Breast epithelium (tissue), 4 donors: ENCODE results near the gene NDUFS1. TPM values are rescaled to one million over a fixed set of nuclear protein-coding genes. Genes with fewer than 3 reads are reported as not detected.
"Not testable (repeated sequence)": the region's sequence is repeated elsewhere in the genome, so short reads cannot be mapped to it uniquely, and the experiment has no call there.

Experiments
- DNase-seq, 2 donors: peaks; one replicate each; pipeline ENCODE4 v3.0.0-alpha.2; 2019; ENCODE audit warnings: low spot score in 2 of 2
- H3K27ac ChIP-seq, 2 donors: fragments of 200-600 bp; sonication (generic) in 1 of 2; one replicate each; pipeline ENCODE4 v1.5.1; 2016 to 2019; ENCODE audit warnings: mild to moderate bottlenecking in 1 of 2
- H3K27me3 ChIP-seq, 2 donors: fragments of 200-600 bp; sonication (generic) in 1 of 2; one replicate each; pipeline versions ENCODE4 v1.5.1 to v1.6.0; 2017 to 2019; ENCODE audit warnings: control low read depth in 1 of 2, mild to moderate bottlenecking in 1 of 2
- H3K36me3 ChIP-seq: fragments of 200-600 bp; one replicate; pipeline ENCODE4 v1.5.1; 2019
- H3K4me1 ChIP-seq, 2 donors: fragments of 200-600 bp; sonication (generic); one replicate each; pipeline ENCODE4 v1.5.1; 2016 to 2019; ENCODE audit warnings: control low read depth in 1 of 2
- H3K4me3 ChIP-seq, 3 donors: fragments of 200-600 bp; sonication (generic); 1 replicate in 2 of 3; 2 replicates in 1 of 3; pipeline ENCODE4 v1.5.1; 2016 to 2019; ENCODE audit warnings: mild to moderate bottlenecking in 3 of 3, moderate library complexity in 2 of 3
- H3K9me3 ChIP-seq, 2 donors: fragments of 200-600 bp; sonication (generic) in 1 of 2; one replicate each; pipeline ENCODE4 v1.5.1; 2016 to 2019; ENCODE audit warnings: control low read depth in 1 of 2
- POLR2A ChIP-seq: fragments of 450-650 bp; IDR thresholded peaks from one replicate; pipeline ENCODE4 v1.6.1; 2016; ENCODE audit warnings: antibody characterized with exemption, mild to moderate bottlenecking, moderate library complexity
- POLR2AphosphoS5 ChIP-seq, 3 donors: sonication (generic); formaldehyde crosslinking; IDR thresholded peaks; one replicate each; pipeline ENCODE4 v1.6.1; 2017; ENCODE audit warnings: antibody characterized with exemption in 3 of 3
- intact Hi-C: fragments of 100-400 bp; cut with DNase I; formaldehyde crosslinking; loops from one replicate; pipeline ENCODE4 v1.15.1; 2023; ENCODE audit warnings: low total_unique reads
- total RNA-seq, 3 donors: library from RNA; depleted of rRNA; stranded (reverse); fragments of >200 nt; gene quantifications; one replicate each; pipeline ENCODE4 v1.1.0, GENCODE V29; 2016
- TF ChIP-seq, protein P1 (sequence below), 3 donors: fragments of 450-650 bp; IDR thresholded peaks; one replicate each; pipeline ENCODE4 v1.5.1; 2016 to 2017; ENCODE audit warnings: antibody characterized with exemption in 3 of 3, mild to moderate bottlenecking in 3 of 3, moderate library complexity in 3 of 3

NDUFS1 gene
- total RNA-seq, 3 donors from 2014 or later = 55.1 to 78.4 (median 61.0) TPM

GRCh38 chr2:206143451-206143850 is 15.8 kb downstream of the NDUFS1 start:
- H3K27me3 ChIP-seq = no peaks in the 10 kb centered on the region
- intact Hi-C loops = no loop called here
- H3K9me3 ChIP-seq = no peaks in the 10 kb centered on the region
- no peak overlapping the region for H3K27ac ChIP-seq
- no peak for TF ChIP-seq POLR2A
- no peak for TF ChIP-seq POLR2AphosphoS5 (IDR thresholded peaks at IDR 0.05)
- TF ChIP-seq, protein P1, sequence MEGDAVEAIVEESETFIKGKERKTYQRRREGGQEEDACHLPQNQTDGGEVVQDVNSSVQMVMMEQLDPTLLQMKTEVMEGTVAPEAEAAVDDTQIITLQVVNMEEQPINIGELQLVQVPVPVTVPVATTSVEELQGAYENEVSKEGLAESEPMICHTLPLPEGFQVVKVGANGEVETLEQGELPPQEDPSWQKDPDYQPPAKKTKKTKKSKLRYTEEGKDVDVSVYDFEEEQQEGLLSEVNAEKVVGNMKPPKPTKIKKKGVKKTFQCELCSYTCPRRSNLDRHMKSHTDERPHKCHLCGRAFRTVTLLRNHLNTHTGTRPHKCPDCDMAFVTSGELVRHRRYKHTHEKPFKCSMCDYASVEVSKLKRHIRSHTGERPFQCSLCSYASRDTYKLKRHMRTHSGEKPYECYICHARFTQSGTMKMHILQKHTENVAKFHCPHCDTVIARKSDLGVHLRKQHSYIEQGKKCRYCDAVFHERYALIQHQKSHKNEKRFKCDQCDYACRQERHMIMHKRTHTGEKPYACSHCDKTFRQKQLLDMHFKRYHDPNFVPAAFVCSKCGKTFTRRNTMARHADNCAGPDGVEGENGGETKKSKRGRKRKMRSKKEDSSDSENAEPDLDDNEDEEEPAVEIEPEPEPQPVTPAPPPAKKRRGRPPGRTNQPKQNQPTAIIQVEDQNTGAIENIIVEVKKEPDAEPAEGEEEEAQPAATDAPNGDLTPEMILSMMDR (IDR thresholded peaks at IDR 0.05) = no peak
- H3K36me3 ChIP-seq = peaks cover 8% of the 10 kb centered on the region
- H3K4me3 ChIP-seq = no peak overlapping the region
- no peak for DNase-seq
- no peaks in the 10 kb centered on the region for H3K4me1 ChIP-seq

GRCh38 chr2:206127656-206128055 is 31.6 kb downstream of the NDUFS1 start:
- Histone ChIP-seq H3K27ac (no peak overlapping the region), H3K36me3 (peaks cover 17% of the 10 kb centered on the region), H3K9me3 (no peaks in the 10 kb centered on the region), H3K4me3 (no peak overlapping the region), H3K4me1 (no peaks in the 10 kb centered on the region), H3K27me3 (no peaks in the 10 kb centered on the region)
- no peak for DNase-seq
- TF ChIP-seq POLR2AphosphoS5 (IDR thresholded peaks at IDR 0.05) (no peak), POLR2A (no peak)
- TF ChIP-seq, protein P1 (IDR thresholded peaks at IDR 0.05) = no peak
- intact Hi-C loops = no loop called here

DNA sequence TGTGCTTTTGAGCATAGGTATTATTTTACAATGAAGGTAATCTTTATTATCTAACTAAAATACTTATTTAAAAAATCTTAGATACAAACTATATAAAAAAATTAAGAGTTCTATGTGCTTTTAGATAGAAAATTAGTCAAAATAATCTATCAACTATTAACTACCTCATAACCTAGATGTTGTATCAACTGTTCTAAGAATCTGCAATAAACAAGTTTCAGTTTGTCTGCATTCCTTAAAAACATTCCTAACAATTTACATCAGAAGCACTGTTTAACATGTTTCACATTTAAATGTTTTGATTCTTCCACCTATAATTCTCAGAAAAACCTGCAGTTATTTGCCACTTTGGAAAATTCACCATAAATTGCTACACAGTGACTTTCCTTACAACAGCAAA is 33.3 kb downstream of the NDUFS1 start:
- intact Hi-C loops = no loop called here
- H3K4me1 ChIP-seq = no peaks in the 10 kb centered on the region
- H3K36me3 ChIP-seq = peaks cover 24% of the 10 kb centered on the region
- H3K27ac ChIP-seq = no peak overlapping the region
- DNase-seq = no peak
- no peak overlapping the region for H3K4me3 ChIP-seq
- H3K27me3 ChIP-seq = no peaks in the 10 kb centered on the region
- TF ChIP-seq POLR2A (no peak), POLR2AphosphoS5 (IDR thresholded peaks at IDR 0.05) (no peak)
- TF ChIP-seq, protein P1 (IDR thresholded peaks at IDR 0.05) = no peak
- peaks cover 0 to 7% of the 10 kb centered on the region in 2 donors for H3K9me3 ChIP-seq

DNA sequence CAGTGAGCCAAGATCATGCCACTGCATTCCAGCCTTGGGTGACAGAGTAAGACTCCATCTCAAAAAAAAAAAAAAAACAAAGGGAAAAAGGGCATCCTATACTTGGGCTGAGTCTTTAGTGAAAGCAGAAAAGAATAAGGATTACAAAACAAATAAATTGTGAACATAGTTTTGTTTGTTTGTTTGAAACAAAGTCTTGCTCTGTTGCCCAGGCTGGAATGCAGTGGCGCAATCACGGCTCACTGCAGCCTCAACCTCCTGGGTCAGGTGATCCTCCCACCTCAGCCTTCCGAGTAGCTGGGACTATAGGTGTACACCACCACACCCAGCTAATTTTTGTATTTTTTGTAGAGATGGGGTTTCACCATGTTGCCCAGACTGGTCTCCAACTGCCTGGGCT is 36.7 kb downstream of the NDUFS1 start:
- H3K27me3 ChIP-seq, H3K27ac ChIP-seq, intact Hi-C loops, H3K4me3 ChIP-seq, DNase-seq, H3K4me1 ChIP-seq: not testable (repeated sequence)
- Histone ChIP-seq H3K36me3 (peaks cover 23% of the 10 kb centered on the region), H3K9me3 (peaks cover 0 to 17% of the 10 kb centered on the region in 2 donors)

- no peaks in the 10 kb centered on the region for H3K27me3 ChIP-seq
- no peak overlapping the region for H3K4me3 ChIP-seq
- H3K36me3 ChIP-seq = peaks cover 7% of the 10 kb centered on the region
- H3K4me1 ChIP-seq = no peaks in the 10 kb centered on the region
- no peak overlapping the region for H3K27ac ChIP-seq
- no peak for DNase-seq
- H3K9me3 ChIP-seq = peaks cover 0 to 13% of the 10 kb centered on the region in 2 donors
- TF ChIP-seq, protein P1 (IDR thresholded peaks at IDR 0.05) = no peak
- no peak for TF ChIP-seq POLR2A
- intact Hi-C loops = no loop called here
Measured at GRCh38 chr2:206116278-206116677, 43.0 kb downstream of the NDUFS1 start.

GRCh38 chr2:206115026-206115578 is 44.1 kb downstream of the NDUFS1 start:
- Histone ChIP-seq H3K9me3 (peaks cover 0 to 2% of the 10 kb centered on the region in 2 donors), H3K4me3 (no peak overlapping the region), H3K27me3 (no peaks in the 10 kb centered on the region), H3K36me3 (no peaks in the 10 kb centered on the region), H3K4me1 (no peaks in the 10 kb centered on the region), H3K27ac (no peak overlapping the region)
- intact Hi-C loops = no loop called here
- DNase-seq = no peak
- TF ChIP-seq POLR2A (no peak), POLR2AphosphoS5 (IDR thresholded peaks at IDR 0.05) (no peak)
- TF ChIP-seq, protein P1 (IDR thresholded peaks at IDR 0.05) = no peak
